Activated T-cell treated with anti-CD3 and anti-CD28 coated beads, Interleukin-2, amount 50 U/mL, for 1 hour (primary cell): ENCODE measurements around the gene TUBE1.

Experiments
- DNase-seq: peaks from one replicate; pipeline ENCODE4 v3.0.0-alpha.2; 2020

The TUBE1 gene

DNA sequence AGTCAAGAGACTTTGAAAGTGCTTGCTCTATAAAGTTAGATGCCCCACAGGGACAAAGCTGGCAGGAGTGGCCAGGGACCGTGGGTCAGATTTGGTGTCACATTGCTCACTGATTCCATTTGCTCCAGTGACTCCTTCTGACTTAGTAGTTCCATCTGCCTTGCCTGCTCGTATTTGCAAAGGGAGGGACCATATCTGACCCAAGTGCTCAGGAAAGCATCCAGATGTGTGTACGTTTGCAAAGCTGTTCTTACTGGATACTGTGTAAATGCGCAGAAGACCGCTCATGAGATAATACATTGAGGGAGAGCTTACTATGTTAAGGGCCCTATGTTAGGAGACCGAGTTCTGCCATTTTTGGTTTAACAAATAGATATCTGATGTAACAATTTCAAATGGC, 54.6 kb downstream of the TUBE1 start:
- DNase-seq, result no peak

DNA sequence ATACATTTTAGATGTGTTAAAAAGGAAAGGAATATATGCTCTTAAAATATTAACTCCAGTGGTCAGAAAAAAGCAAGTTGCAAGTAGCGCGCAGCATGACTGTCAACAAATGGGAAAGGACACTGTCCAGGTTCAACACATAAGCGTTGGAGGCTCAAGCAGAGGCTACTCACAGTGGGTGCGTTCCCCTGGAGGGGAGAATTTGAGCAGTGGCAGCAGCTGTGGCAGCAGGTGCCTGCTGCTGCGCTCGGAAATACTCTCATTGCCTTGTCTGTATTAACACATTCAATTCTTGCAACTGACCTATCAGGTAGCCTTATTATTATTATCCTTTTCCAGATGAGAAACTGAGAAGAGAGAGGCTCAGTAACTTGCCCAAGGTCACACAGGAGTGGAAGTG, 55.3 kb downstream of the TUBE1 start:
- no peak for DNase-seq

DNA sequence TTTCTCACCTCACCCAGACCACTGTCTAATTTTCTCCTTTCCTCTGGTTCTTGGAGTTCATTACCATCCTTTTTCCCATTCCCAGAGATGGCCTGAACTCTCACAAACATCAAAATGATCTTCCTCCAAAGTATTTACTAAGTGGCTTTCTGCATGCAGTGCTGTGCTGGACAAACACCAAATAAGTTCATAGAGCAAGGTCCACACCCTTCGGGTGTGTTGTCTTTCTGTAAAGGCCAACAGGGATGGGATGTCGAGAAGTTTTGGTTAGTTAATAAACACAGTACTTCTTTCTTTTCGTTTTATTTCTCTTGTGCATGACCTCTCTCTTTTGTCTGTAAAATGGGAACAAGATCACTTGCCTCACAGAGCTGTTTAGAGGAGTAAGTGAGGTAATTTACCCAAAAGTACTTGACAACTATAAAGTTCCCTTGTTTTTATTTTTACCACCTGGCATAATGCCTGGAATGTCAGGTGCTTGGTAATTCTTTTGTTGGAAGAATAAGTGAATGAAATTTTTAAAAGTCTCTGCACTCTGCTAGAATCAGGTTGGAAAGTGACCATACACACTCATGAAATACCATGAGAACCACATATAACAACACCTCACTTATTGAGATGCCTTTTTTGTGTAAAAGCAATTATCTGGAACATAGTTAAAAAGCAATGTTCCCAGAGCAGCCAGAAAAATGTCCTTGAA, 56.2 kb downstream of the TUBE1 start:
- no peak for DNase-seq

DNA sequence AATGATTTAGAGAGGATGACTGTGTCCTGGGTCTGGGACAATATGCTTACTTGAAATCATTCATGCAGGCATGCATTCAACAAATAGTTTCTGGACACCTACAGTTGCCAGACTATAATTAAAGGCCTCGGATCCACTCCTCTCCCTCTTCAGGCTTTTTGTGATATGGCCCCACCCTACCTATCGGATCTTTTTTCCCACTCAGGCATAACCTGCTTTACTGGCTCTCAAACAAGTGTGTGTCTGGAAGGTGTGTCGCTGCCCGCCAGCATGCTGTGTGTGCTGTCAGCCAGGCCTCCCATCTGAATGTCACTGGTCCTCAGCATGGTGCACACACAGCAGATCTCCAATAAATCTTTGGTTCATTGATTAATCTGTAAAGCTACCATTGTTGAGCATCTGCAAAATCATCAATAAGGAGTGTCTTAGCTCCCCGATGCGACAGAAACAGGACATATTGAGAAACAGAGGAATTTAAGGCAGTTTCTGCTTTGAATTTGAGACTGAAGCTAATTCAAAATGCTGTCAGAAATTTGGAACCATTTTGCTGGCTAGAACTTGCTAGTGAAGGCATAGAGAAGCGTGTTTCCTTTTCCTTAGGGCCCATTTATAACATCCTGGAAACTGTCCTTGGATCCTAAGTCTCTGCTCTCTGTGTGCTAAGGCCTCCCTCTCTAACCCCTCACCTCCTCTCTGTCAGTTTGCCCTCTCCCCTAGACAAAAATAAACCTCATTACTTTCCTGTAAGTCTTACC, 56.9 kb downstream of the TUBE1 start:
- no peak for DNase-seq

DNA sequence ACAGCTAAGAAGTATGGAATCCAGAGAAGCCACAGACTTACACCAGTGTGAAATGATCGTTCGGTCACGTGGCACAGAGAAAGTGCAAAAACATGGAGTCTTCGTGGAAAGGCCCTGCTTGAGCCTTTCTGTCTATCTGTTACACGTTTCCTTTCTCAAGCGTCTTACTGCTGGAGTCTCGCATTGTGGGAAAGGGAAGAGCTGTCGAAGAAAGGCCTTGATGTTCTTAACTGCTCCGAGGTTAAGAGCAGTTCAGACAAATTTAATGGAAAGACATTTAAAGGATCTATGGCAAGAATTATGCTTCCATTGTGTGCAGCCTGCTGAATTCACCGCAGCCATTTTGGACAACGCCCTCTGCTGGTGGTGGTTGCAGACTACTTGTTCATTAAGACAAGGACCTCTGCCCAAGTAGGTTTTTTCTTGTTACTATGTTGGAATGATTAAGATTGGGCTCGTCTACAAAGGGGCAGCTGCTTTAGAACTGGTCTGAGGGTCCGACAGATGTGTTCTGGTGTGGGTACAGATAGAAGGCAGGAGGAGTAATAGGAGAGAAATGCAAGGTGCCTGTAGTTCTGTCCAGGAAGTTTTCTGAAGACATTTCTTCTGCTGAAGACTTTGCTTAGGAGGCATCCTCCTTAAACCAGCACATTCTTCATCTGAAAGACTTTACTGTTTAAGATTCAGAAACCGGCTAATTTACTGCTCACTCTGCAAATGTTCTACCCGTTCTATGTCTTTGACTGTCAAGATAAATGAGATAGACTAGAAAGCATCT, 58.0 kb downstream of the TUBE1 start:
- peak; percentile 62 for DNase-seq

DNA sequence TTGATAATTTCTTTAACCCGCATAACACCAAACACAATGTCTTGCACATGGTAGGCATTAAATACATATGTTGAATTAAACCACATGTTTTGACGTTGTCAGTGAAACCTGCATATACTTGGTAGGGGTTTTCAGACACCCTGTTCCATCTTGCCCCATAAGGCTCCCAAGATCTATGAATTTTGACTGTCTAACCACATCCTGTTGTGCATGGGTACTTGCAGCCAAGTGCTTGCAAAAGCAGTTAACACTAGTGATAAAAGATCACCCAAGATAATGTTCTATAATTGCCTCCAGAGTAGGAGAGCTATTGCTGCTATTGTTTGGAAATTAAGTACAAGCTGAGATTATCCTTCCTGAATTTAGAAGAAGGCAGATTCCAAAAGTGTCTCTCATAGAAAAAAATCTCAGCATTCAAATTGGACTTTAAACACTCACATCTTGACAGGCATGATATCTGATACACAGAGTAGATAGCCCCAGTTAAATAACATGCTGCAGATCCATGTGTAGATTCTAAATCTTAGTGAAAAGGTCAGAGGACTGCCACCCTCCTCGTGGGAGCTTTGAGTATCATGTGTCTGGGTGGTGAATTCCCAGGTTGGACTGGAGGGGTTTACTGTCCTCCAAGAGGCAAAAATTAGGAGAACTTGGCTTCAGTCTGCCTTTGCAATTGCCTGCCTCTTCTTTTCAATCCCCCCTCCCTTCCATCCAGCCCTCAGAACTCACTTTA, 59.2 kb downstream of the TUBE1 start:
- DNase-seq, result no peak

DNA sequence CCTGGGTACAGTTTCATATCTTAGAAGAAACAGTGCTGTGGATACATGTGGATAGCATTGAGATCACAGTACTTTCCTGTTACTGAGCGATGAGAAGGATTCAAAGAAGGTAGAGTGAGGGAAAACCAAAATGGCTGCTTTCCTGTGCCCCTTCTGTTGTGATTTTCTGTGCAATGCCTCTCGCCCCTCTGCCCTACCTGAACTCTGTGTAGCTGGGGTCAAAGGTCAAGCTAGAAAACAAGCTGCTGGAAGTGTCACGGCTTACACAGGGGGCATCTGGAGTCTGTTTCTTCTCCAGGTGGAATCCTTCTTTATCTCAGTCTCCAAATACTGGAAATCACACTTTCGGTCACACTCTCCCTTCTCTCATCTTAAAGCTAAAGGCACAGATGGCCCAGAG, 60.3 kb downstream of the TUBE1 start:
- no peak for DNase-seq

DNA sequence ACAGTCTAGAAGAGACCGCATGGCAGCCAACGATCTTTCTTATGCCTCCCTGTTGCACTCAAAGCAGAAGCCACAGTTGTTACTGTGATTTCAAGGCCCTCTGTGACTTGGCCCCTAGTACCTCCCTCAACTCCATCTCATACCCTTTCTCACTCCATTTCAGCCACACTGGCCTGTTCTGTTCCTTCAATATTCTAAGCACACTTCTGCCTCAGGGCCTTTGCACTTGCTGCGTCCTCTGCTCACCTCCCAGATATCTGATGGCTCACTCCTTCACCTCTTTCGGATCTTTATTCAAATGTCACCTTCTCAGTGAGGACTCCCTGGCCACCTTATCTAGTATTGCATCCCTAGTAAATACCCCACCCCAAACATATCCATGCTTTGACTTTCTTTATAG, 62.8 kb downstream of the TUBE1 start:
- DNase-seq, result no peak

DNA sequence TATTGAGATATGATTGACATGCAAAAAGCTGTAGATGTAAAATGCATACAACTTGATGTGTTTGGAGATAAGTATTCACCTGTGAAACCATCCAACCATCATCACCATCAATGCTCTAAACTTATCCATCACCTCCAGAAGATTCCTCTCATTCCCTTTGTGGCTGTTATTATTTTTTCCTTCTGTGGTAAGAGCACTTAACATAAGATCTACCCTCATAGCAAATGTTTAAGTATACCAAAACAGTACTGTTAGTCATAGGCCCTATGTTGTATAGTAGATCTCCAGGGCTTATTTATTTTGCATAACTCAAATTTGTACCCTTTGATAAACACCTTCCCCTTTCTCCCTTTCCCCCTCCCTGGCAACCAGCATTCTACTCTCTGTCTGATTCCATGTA, 64.5 kb downstream of the TUBE1 start:
- no peak for DNase-seq

DNA sequence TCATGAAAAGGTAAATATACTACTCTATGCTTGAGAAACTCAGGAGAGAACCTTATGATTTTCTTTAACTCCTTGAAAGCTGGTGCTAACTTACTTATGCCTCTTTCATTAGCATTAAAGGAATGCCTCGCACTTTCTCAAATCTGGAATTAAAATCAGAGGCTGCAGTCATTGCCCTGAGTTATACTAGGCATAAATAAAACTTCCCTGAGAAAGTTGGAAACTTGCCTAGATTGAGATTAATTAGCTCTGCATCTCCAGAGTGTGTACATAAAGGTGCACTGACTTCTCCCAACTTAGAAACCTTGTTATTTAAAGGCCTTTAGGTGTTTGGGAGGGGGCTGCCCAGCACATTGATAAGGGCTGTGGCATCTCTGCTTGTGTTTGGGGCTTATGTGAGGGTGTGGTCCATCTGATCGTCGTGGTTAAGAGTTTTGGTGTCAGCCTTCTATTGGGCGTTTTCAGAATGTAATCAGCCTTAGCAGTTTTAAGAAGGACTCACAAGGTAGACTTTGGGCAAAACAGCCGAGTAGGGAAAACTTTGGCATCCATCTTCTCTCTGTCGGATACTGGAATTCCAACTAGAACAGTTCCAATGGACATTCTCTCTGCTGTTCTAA, 65.5 kb downstream of the TUBE1 start:
- DNase-seq, result no peak
